ENCODE data around the gene IRAG1. TPM values are rescaled to one million over a fixed set of nuclear protein-coding genes. Genes with fewer than 3 reads are reported as not detected.

IRAG1 gene, protein sequence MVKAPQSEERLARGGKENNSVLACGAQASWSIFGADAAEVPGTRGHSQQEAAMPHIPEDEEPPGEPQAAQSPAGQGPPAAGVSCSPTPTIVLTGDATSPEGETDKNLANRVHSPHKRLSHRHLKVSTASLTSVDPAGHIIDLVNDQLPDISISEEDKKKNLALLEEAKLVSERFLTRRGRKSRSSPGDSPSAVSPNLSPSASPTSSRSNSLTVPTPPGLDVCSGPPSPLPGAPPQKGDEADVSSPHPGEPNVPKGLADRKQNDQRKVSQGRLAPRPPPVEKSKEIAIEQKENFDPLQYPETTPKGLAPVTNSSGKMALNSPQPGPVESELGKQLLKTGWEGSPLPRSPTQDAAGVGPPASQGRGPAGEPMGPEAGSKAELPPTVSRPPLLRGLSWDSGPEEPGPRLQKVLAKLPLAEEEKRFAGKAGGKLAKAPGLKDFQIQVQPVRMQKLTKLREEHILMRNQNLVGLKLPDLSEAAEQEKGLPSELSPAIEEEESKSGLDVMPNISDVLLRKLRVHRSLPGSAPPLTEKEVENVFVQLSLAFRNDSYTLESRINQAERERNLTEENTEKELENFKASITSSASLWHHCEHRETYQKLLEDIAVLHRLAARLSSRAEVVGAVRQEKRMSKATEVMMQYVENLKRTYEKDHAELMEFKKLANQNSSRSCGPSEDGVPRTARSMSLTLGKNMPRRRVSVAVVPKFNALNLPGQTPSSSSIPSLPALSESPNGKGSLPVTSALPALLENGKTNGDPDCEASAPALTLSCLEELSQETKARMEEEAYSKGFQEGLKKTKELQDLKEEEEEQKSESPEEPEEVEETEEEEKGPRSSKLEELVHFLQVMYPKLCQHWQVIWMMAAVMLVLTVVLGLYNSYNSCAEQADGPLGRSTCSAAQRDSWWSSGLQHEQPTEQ
- total RNA-seq: 0.29 and 1.4 TPM in 2 replicates

DNA sequence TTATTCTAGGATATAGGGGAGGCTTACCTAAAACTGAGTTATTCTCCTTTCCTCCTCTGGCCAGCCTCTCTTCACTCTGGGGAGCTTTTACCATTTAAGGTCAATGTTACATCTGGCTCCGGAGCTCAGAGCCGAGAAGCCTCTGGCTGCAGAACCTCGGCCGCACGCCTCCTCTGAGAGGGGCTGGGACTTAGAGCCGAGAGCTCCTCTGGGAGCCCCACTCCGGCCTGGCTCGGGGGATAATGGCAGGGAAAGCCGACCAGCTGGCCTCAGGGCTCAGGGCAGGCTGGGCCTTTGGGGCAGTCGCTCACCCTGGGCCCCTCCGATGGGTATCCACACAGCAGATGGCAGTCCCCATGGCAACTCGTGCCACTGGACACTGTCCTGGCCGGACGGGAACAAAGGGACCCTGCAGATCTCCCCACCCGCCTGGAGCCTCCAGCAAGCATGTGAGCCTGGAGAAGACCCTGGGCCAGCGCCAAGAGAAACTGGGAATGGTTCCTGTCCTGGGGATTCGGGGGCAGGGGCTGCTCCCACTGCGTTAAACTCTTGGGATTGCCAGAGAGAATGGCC lies at the start of gene IRAG1:
Gene IRAG1, minus strand, starts transcription at position 247 of the 573 bp plus-strand sequence. Its CDS starts 153 bp downstream, at position 94.
- no peak for DNase-seq (ENCODE audit: extremely low read depth, low read depth, low spot score)

DNA sequence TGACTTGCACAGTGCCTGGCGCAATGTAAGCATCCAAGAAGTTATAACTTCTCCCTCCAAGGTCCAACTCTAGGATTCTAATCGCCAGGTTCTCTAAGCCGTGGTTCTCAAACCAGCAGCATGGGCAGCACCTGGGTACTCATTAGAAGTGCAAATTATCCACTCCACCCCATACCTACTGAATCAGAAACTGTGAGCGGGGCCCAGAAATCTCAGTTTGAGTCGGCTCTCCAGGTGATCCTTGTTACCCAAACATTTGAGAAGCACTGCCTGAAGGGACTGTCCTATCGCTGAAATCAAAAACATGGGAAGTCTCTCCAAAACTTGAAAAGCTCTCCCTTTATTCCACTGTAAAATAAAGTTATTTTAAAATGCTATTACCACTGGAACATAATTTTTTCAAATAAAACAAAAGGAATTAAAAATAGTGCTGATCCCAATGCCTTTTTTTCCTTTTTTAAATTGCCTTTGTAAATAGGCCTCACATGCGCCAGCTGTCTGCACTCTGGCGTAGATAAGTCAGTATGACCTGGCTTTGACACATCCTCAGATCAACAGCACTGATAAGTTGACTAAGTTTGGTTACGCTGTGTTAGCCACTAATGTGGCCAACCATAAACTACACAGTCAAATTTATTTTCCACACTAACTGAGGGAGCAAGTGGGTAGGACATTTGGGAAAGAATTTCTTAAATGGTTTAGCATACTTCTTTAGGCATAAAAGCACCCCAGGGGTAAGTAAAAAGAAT lies 49.1 kb upstream of the IRAG1 start:
- DNase-seq (ENCODE audit: extremely low read depth, low read depth, low spot score): no peak

DNA sequence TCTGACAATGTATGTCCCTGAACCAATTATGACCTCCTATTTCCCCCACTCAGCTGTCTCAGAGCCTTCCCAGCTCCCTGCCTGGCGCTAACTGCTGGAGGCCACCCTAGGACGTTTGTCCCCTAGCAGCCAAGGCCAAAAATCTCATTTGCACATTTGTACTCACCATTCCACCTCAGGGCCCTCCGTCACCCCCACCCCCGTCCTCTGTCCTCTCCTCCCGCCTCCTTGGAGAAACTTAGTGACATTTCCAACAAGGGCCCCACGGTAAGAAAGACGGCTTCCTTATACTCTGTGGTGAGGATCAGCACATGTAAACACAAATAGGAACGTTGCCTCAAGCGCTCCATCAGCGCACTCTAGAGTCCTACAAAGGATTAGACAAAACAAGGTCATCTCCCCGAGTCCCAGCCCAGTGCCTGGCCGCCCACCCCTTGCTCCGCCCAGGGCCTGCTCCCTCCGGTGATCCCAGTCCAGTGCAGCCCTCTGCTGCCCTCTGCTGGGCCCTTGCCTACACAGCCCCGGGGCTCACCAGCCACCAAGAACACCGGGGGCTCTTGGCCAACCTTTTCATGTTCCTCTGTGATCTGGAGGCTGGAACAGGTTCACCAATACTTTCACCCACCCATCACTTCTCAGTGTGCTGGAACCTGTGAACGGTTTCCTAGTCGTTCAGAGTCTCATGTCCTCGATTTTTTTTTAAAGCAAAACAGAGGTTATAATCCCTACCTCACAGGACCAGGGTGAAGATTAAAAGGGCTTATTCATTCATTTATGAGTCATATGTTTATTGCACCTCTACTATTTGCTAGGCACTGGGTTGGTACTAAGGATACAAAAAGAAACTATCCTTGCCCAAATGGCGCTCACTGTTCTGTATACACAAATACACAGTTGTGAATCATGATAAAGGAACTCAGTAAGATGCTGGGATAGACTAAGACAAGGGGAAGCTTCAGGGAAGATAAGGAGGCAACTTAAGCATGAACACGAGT lies 42.2 kb upstream of the IRAG1 start:
- peak; percentile 72 for DNase-seq (ENCODE audit: extremely low read depth, low read depth, low spot score)

DNA sequence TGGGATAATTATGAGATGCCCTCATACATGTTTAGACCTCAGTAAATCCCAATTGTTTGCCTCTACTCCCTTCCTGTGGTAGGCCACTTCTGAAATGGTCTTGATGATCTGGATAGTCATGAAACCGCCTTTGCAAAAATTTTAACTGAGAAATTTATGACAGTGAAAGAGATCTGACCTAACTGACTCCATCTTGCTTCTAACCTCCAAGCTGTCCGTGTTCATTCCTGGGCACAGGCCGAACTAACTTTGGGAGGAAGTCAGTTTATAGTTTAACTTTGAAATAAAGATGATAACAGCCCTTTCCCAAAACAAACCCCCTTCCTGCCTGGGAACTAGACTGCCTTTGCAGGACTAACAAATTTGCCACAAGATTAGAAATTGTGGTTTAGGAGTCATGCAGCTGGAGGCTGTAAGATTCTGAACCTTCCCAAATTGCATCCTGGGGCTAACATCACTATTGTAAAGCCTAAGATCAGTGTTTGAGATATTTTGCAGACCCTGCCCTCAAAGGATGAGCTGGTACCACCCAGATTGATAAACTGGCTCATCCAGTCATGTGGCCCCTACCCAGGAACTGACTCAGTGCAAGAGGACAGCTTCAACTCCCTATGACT lies 37.6 kb upstream of the IRAG1 start:
- DNase-seq (ENCODE audit: extremely low read depth, low read depth, low spot score): no peak

DNA sequence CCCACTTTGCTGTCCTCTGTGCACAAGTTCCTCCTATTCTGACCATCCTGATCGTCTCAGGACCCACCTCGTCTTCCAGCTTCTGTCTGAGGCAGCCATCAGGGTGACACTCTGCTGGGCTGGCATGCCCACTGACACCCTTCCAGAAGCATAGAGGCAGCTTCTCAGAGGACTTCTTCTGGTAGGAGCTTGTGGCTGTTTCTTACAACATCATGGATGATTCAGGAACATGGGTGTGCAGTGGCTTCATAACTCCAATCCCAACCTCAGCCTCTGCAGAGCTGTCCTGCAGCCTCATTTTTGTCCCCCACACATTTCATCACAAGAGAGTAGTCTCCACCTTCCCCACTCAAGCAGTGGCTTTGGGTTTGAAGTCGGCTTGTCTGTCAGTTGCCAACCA lies 36.6 kb upstream of the IRAG1 start:
- DNase-seq (ENCODE audit: extremely low read depth, low read depth, low spot score): no peak

DNA sequence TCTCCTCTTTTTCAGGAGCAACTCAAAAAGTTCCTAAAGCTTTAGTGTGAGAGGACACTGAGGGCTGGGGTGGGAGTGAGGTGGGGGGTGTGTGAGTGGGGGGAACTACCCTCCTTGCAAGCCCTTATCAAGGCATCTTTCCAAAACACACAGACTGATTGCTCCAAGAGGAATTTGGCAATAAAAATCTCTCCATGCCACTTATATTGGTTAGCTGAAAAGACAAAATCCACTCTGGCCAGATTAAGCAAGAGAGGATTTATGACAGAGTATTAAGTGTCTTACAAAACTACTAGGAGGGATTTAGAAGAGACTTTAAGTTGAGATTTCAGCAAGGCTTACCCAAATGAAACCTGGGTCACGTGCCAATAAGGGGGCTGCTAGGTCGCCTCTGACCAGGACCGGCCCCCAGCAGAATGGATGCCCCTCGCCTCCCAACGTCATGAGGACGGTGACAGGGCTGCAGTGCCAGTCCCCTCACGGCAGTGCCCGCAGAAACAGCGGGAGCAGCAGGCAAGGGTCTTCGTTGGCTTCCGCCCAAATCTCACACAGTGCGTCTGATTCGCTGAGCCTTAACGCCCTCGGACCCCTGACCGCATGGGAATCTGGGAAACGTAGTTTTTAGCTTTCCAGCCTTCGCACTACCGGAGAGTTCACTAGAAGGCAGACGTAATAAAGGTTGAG lies 35.4 kb upstream of the IRAG1 start:
- DNase-seq (ENCODE audit: extremely low read depth, low read depth, low spot score): no peak

DNA sequence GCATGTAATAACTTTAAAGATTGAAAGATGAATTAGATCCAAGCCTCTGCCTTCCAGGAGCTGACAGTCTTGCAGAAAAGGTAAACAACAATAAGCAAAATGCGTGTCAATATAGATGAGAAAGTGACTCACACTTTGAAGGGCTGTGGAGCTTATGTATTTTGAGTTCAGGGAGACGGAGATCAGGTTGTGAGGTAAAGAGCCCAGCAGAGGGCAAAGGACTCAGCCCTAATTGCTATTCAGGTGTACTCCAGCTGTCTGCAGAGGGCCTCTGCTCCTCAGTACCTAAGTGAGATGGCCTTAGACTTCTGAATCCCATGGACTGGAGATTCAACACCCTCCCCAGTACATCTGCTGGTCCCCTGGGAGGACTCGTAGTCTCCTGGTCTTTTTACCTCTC lies 34.6 kb upstream of the IRAG1 start:
- no peak for DNase-seq (ENCODE audit: extremely low read depth, low read depth, low spot score)

DNA sequence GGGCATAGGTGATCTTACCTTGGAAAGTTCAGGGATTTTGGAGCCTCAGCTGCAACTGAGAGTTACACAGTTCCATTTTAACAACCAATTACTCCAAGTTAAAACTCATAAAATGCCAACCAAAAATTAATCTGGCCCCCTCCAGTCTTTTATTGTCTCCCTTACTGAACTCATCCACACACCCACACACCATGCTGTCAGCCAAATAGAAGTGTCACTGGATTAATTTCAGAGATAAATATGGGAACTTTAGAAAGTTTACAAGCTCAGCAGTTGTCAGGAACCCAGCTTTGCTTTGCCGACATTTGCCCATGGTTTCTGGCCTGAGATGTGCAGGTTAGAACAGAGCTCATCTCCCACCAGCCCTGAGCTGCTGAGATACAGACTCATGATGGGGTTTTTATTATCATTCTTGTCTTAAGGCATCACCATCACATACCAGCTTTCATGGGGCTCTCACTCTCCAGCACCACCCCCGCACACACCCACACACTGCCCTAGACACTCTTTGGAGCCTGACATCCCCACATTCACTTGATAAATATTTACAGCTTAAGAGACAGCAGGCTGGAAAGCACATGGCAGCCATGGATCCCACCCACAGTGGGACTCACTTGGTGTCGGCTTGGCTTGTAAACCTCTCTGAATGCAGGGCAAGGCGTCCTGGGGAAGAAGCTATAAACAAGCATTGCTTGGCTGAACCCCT lies 33.7 kb upstream of the IRAG1 start:
- no peak for DNase-seq (ENCODE audit: extremely low read depth, low read depth, low spot score)

DNA sequence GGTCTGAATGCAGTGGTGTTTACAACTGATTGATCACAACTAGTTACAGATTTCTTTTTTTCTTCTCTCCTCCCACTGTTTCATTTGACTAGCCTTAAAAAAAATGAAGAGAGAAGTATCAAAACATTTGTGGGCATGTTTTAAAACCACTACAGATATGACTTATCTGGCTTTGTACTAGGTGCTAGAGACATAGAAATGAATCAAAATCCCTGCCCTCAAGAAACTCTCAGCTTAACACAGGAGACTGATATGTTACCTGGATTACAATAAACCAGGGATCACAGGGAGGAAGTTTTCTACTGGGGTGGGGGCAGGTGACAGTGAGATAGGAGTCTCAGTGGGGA lies 32.3 kb upstream of the IRAG1 start:
- no peak for DNase-seq (ENCODE audit: extremely low read depth, low read depth, low spot score)

DNA sequence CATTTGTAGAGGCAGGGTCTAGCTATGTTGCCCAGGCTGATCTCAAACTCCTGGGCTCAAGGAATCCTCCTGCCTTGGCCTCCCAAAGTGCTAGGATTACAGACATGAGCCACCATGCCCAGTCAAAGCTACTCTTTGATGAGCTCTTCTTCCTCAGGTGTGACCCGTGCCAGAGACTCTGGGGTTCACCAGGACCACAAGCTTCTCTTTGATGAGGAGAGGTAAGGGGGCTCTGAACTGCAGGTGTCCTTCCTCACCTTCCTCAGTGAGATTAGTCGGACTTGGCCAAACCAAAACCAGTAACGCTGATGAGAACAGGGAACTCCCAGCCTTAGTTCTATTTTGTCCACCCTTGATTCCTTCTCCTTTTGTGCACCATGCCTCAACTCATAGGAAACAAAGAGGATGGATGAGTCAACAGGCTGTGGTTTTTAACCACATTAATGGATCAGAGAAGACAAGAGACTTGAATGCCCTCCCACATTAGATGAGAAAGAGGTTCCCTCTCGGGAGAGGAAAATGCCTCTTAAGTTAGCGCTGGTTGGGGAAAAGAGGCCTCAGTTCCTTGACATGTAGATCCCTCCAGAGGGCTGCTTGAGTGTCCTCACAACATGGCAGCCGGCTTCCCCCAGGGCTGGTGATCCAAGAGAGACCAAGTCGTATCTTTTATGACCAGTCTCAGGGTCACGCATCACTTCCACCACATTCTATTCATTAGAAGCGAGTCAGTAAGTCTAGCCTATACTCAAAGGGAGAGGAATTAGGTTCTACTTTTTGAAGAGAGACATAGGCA lies 31.8 kb upstream of the IRAG1 start:
- no peak for DNase-seq (ENCODE audit: extremely low read depth, low read depth, low spot score)

DNA sequence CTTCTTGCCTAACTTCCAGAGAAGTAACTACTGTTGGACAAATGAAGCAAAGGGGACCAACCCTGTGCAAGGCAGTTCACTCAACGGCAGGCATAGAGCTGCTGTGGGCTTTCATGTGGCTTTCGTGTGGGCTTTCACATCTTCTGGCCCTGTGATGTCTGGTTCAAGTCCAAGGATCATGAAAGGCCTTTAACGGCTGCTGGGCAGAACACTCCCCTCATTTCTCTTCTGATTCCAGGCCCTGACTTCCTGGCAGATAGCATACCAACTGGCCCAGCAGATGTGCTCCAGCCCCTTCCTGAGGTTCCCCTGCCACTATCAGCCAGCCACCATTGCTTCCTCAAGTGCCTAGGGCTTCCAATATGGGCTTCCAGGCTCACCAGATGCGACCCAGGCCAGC lies 28.8 kb upstream of the IRAG1 start:
- no peak for DNase-seq (ENCODE audit: extremely low read depth, low read depth, low spot score)

DNA sequence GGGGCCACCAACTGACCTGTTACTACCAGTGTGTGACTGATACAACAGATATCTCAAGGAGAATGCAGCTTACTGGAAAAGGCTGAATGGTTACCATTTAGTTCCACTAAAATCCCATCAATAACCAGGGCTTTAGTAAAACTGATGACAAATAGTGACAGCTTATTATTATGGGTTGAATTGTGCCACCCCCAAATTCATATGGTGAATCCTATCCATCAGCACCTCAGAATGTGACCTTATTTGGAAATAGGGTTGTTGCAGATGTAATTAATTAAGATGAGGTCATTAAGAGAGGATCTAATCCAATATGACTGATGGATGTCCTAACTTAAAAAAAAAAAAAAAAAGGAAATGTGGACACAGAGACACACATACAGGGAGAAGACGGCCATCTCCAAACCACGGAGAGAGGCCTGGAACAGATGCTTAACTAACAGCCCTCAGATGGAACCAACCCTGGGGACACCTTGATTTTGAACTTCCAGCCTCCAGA lies 27.4 kb upstream of the IRAG1 start:
- DNase-seq (ENCODE audit: extremely low read depth, low read depth, low spot score): no peak

DNA sequence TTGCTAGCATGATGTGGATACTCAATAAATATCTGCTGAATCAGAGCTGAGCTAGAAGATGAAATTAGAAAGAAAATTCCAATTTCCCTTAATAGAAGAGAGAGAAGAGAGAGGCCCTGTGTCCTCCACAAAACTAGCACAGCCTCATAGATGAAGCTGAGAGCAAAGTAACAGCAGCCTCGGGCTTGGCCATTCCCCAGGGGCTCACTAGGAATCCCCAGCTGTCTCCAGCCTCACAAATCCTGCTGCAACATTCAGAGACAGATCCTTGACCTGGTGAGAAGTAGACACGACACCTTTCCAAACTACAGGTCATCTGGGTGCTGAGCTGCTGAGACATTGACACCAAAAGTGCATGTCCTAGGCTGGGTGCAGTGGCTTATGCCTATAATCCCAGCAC lies 26.1 kb upstream of the IRAG1 start:
- no peak for DNase-seq (ENCODE audit: extremely low read depth, low read depth, low spot score)

DNA sequence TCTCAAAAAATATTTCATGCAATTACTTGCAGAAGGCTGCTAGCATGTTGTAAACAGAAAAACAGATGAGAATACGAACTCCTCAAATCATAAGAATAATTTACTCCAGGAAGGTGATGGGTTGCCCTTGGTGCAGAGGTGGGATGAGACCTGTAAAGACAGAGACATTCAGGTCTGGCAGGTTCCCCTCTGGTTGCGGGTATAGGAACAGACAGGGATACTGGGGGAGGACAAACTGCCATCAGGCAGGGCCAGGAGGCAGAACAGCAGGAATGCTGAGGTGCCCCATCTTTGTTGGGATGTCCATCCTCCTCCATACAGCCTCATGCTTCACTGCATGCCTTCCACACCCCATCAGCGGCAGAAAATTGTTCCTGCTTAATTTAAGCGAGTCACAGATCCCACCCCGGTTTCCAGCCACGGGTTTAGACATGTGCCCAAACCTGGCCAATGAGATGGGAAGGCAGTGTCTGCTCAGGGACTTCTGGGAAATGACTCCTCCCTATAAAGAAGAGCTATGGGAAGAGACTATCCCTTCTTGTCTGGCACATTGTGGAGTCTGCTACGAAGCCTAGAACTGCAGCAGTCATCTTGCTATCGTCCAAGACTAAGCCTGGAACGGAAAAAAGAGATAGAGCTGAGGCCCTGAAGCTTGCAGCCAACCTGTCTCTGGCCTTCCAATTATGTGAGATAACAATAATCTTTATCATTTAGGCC lies 23.1 kb upstream of the IRAG1 start:
- DNase-seq (ENCODE audit: extremely low read depth, low read depth, low spot score): no peak

DNA sequence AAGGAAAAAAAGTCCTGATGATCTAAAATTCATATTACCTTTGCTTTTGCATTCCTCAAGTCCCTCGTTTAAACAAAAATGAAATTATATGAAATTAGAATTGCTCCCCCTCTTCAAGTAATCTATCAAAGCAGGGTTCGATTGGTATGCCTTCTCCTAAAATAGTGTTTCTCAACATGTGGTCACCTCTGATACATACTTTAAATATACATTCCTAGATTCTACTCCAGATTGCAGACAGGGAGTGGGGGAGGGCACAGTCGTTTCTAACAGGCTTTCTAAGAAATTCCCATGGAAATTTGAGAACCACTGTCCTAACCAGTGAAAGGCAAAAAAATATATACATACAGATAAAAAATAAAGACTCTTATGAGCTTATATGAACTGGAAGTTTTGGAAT lies 22.6 kb upstream of the IRAG1 start:
- no peak for DNase-seq (ENCODE audit: extremely low read depth, low read depth, low spot score)

DNA sequence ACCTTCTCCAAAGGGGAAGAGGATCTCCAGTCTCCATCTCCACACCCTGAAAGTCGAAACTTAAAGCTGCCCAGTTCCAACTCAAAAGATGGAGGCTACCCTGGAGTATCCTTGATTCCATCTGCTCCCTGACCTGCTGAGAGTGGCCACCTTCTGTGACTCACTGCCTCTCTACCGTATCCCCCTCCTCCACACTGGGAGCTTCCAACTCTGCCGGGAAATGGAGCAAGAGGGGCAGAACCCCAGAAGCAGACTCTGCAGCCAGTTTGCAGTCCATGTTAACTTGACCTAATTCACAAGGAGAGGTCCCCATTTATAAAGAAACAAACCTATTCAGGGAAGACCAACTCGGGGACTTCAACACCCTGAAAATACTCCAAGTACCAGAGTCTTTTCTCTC lies 22.0 kb upstream of the IRAG1 start:
- no peak for DNase-seq (ENCODE audit: extremely low read depth, low read depth, low spot score)

Measured in glomerular endothelial cell (primary cell).